ENCODE data around the gene RHEB.

RHEB gene

DNA sequence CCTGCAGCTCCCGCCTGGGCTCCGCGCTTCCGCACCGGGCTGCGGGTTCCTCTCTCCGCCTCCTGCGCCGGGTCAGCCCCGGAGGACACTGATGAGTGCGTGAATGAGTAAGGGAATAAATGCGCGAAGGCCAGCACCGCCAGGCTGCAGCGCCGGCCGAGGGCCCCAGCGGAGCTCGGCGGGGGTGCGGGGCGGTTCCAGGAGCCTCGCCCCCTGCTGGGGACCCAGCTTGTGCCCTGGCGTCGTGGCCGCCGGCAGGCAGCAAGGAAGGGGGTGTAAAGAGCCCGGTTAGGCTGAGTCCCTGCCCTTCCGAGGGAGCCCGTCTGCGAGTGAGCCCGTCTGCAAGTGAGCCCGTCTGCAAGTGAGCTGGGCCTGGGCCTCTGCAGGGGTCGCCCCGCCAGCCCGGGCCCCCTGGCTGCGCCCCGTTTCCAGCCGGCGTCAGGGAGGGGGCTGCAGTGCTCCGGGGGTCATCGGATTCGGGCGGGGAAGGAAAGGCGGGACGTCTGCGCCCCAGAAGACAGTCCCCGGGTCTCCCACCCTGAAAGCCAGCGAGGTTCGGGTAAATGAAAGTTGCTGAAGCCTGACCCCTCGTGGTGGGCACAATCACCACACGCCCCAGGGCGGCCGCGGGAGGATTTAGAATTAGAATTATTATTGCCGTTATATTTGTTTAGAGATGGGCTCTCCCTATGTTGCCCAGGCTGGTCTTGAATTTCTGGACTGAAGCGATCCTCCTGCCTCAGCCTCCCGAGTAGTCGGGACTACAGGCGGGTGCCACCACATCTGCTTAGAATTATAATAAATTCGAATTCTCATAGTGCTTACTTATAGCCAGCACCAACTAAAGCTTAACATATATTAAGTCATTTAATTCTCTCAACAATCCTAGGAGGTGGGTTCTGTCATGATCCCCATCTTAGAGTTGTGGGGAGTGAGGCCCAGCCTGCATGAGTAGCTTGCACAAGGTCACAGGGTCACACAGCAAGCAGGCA is 71.1 kb downstream of the RHEB start:
- DNase-seq (ENCODE audit: low read depth in 2 of 2), result peak; percentile 54 to 65

DNA sequence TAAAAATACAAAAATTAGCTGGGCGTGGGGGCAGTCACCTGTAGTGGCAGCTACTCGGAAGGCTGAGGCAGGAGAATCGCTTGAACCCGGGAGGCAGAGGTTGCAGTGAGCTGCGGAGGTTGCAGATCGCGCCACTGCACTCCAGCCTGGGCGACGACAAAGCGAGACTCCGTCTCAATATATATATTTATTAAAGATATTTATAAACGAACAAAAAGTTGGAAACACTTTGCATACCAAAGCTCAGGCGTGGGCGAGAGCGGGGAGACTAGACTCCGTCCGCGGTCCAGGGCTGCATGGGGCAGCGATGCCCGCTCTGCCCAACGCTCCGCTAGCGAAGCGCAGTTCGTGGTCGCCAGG is 71.8 kb downstream of the RHEB start:
- DNase-seq (ENCODE audit: low read depth in 2 of 2), result no peak

DNA sequence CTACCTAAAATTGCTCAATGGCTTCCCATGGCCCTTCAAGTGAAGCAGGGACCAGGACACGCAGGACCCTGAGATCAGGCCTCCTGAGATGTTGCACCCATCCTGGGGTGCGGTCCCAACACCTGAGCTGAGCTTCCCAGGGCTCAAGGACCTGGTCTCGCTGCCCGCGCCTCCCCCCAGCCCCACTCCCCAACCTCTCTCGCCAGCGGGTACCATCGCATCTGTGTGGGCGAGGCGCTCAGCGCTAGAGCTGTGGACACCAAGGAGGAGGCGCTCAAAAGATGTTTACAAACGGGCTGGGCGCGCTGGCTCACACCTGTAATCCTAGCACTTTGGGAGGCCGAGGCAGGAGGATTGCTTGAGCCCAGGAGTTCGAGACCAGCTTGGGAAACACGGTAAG is 72.4 kb downstream of the RHEB start:
- DNase-seq (ENCODE audit: low read depth in 2 of 2), result no peak

DNA sequence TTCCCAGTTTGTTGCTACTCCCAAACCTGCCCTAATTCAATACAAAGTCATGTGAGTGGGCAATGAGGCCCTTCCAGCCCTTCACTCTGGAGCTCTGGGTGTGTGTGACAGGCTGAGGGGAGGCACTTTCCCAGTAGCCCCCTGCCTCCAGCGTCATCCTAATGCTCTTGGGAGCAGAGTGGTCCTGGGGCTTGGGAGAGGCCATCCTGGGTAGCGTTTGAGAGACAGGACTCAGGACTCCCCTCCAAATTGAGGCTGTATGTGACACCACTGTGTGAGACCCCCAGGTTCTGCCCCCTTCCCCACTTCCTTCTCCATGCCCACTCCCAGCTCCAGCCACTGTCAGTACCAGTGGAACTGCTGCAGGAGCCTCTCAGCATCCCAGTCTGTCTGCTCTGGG is 73.3 kb downstream of the RHEB start:
- DNase-seq (ENCODE audit: low read depth in 2 of 2), result no peak

DNA sequence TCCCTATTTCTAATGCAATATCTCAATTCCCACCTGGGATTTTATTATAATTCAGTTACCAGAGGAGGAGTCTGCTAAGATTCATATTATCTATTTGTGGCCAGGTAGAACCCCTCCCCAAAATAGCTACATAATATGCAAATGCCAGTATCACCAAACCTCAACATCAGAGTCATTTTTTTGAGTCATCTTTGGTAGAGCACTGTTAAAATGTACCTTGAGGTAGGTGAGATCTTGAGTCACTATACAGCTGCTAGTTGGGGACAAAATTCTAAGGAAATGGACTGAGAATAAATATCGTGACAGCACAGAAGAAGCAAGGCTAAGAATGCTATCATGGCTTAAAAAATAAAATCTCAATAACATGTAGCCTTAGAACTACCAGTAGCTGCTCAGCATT is 75.1 kb downstream of the RHEB start:
- DNase-seq (ENCODE audit: low read depth in 2 of 2), result no peak

DNA sequence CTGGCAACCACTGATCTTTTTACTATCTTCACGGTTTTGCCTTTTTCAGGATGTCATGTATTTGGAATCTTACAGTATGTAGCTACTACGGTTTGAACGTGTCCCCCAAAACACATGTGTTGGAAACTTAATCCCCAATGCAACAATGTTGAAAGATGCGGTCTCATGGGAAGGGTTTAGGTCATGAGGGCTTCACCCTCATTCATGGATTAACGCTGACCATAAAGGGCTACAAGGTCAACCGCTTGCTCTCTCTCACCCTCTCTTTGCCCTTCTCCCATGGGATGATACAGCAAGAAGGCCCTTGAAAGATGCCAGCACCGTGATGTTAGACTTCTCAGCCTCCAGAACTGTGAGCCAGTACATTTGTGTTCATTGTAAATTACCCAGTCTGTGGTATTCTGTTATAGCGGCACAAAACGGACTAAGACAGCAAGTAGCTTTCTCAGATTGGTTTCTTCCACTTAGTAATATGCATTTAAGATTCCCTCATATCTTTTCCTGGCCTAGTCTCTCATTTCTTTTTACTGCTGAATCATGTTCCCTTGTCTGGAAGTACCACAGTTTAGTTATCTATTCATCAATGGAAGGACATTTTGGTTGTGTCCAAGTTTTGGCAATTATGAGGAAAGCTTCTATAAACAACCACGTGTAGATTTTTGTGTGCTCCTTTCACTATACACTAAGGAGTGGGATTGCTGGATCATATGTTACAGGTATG is 76.8 kb downstream of the RHEB start:
- DNase-seq (ENCODE audit: low read depth in 2 of 2), result no peak

DNA sequence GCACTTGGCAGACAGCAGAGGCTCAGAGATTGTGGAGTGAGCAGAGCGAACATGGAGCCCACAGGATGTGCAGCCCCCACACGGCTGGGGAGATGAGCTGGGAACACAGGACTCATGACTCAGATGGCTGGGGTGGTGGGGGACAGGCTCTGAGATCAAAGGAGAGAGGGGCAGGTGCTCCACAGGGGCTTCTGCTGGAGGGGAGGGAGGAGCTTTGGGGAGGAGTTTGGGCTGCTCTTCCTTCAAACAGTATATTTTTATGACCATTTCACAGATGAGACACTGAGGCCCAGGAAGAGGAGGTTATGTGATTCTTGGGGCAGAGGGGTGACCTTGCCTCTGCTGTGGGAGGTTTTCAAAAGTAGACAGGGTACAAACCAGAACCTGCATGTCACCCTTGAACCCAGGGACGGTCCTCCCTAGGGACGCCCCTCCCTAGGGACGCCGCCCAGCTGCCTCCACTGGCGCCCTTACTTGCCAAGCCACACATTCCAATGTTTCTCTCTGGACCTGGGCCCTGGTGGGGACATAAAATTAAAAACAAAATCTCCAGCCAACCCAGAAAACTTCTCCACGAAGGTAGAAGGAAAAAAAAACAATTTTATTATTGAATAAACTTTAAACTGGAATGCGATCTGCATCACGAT is 78.8 kb downstream of the RHEB start:
- DNase-seq (ENCODE audit: low read depth in 2 of 2), result no peak

DNA sequence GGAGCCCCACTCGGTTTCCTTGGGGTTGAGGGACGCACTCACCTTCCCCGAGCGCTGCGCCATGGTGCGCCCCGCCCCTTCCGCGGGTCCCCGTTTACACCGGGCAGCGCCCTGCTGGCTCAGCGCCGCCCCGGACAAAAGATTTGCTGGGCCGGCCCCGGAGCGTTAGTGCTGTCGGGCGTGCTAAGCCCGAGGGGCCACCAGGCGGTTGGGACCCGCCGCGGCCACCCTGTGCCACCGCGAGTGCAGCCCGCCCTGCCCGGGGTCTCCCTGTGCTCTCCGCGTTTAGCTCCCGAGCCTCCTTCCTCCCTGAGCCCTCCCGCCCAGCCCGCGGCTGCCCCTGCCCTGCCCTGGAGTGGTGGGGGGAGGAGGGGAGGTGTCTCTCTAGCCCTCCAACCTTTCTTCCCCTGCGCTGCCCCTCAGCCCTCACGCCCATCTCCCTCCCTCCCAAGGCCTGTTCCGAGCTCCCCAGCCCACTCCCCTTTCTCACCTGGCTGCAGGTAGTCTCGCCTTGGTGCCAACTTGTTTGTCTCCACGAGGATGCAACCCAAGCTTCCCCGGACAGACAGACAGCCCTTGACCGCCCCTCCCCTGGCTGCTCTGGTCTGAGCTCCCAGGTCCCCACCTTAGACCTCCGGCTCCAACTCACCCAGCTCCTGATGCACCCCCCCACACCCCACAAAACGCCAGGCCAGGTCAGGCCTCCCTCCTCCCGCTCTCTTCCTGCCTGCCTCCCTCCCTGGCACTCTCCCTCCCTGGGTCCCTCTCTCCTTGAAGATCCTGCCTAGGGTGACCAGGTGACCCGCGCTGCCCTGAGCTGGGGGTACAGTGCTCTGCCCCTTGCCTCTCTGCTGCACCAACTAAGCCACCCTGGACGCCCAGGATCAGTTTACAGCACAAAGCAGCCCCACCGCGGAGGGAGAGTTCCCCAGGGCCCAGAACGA is 79.6 kb downstream of the RHEB start, which contains the start of gene CRYGN:
TSS of gene CRYGN (minus strand) at position 287 of the 944 bp plus-strand sequence. CDS start at position 63, 224 bp downstream.
- DNase-seq (ENCODE audit: low read depth in 2 of 2), result no peak

DNA sequence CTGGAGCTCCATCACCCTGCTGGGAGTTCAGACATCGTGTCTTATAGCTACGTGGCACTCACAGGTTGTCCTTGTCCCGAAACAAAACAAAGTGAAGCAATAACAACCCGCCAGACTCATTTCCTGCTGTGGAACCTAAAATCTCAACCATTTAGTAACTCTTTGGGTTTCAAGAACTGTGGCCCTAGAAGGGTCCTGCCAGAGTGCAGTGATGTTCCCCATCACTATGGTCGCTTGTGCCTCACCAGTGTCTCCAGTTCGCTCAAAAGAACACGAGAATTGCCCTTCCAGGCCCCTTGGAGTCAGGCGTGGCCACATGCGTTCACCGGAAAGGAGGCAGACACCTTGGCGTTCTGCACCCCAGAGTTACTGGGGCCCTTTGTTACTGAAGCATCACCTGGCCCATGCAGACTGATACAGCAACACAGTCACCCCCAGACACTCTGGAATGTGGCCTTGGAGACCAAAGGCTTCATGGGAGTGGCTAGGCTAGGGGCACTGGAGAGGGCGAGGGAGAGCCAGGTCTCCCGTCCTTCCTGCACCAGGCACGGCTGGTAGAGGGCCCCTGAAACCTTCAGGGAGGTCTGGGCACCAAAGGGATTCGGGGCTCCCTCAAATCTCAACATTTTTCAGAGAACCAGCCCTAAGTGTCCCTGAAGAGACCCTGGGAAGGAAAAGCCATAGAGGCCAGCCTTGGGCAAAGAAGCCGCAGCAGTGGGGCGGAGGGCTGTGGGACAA is 80.7 kb downstream of the RHEB start:
- no peak for DNase-seq (ENCODE audit: low read depth in 2 of 2)

DNA sequence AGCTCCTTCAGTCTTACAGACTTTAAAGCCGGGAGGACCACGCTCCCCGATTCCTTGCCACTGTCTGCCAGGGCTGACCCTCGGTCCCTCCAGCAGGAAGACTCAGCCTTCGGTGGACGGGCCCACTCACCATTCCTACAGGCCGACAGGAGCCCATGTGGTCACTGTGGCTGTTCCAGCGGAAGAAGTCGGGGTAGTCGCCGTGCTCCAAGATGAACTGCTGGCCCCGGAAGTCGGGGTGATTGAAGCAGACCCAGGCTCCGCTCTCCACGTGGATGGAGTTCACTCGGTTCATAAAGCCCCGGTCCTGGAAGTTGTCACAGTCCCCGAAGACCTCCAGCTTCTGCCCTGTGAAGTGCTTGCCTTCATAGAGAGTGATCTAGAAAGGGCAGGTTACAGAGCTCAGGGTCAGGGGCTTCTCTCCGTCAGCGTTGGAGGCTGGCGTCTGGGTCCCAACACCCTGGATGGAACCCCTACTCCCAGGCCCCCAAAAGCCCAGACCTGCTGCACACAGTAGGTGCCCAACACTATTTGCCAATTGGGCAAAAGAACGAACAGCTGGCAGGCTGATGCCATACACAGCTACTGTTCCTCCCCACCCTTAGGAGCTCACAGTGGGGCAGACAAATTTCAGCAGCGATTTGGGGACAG is 81.7 kb downstream of the RHEB start:
- DNase-seq (ENCODE audit: low read depth in 2 of 2), result no peak

DNA sequence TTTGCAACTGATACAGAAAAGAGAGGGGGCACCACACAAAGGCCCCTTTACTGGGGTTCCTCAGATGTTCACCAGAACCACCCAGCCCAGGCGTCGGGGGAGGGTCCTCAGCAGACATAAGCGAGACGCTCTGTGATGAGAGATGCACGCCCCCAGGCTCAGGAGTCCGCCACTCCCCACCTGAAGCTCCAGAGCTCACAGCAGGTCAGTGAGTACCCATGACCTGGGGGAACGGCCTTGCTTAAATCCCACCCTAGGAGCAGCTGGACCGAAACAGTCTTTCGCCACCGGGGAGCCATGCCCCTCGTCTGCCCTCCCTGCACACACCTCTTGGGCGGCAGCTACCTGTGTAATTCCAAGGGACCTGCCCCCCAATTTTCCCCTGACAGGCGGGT is 82.5 kb downstream of the RHEB start:
- DNase-seq (ENCODE audit: low read depth in 2 of 2), result no peak

DNA sequence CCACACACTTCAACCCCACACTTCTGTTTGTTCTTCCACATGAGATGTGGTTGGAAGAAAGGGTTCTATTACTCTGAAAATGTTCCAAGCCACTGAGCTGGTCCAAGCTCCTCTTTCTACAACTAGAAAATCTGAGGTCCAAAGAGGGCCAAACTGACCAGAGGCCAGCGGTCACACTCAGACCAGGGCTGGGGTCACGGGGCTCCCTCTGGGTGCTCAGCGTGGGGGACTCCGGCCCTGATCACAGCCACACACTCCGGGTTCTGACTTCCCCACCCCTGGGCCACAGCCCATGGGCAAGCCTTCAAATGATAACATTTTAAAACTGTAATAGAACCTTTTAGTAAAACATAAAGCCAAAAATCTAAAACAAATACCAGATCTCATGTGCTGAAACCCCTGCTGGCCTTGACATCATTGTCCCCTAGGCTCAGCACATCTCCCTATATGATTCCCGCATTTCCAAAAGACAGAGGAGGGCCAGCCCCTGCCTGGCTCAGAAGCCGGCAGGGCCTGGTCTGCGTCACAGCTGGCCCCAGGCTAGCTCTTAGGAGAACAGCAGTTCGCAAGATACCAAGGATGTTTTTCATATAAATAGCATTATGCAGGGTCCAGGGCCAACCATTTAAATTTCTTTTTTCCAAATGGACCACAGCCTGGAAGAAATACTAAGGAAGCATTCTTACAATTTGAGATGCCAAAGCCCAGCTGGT is 83.1 kb downstream of the RHEB start:
- no peak for DNase-seq (ENCODE audit: low read depth in 2 of 2)

DNA sequence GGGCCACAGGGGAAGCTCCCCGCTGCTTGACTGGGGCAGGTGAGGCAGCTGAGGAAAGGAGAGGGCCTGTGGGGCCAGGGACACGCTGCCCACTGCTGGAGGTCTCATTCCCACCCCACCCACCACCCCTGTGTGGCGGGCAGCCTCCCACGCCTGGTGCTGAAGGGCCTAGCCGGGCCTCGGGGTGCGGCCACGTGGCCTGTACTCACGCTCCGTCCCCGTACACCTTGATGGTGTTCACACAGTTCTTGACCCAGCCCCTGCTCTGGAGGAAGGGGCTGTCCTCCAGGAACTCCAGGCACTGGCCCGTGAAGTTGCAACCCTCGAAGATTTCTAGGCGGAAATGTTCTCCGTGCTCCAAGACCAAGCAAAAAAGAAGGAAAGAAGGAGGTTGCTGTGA is 83.7 kb downstream of the RHEB start:
- no peak for DNase-seq (ENCODE audit: low read depth in 2 of 2)

DNA sequence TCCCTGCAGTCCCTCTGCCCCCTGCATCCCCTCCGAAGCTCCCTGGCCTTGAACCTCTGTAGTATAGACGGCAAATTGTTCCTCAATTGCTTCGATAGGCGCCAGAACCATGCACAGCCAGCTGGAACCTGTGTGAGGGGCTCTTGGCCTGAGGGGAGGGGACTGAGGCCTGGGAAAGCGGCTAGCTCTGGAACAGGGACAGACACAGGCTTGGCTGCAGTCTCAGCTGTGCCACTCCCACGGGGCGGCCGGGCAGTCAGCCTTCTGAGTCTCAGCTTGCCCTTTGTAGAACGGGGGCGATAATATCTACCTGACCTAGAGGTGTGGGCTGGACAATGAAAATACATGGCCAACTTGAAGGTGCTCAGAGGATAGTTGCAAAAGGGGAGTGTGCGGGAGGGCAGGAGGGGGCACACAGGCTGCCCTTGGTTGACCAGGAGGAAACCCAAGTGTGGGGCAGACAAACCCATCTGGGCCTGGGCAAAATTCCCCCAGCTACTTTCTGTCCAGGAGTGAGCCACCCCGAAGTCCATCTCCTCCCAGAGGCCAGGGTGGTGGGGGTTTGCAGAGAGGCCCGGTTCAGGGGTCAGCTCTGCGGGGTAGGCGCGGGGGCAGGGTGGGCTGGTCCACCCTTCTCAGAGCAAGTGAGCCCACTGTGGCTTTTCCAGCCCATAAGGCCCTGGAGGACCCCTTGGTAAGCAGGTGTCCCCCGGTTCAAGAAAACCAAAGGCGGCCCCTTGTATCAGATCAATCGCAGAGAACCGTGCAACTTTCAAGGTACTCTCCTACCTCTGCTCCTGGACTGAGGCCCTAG is 84.4 kb downstream of the RHEB start:
- no peak for DNase-seq (ENCODE audit: low read depth in 2 of 2)

DNA sequence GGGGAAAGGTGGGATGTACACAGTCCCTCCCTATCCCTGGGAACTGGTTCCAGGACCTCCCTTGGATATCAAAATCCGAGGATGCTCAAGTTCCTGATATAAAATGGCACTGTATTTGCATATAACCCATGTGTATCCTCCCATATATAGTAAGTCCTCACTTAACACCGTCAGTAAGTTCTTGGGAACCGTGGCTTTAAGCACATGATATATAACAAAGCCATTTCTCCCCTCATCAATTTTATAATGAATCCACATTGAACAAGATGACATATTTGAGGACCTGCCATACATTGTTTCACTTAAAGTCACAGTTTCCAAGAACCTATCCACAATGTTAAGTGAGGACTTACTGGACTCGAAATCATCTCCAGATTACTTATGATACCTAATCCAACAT is 85.1 kb downstream of the RHEB start:
- DNase-seq (ENCODE audit: low read depth in 2 of 2), result no peak

DNA sequence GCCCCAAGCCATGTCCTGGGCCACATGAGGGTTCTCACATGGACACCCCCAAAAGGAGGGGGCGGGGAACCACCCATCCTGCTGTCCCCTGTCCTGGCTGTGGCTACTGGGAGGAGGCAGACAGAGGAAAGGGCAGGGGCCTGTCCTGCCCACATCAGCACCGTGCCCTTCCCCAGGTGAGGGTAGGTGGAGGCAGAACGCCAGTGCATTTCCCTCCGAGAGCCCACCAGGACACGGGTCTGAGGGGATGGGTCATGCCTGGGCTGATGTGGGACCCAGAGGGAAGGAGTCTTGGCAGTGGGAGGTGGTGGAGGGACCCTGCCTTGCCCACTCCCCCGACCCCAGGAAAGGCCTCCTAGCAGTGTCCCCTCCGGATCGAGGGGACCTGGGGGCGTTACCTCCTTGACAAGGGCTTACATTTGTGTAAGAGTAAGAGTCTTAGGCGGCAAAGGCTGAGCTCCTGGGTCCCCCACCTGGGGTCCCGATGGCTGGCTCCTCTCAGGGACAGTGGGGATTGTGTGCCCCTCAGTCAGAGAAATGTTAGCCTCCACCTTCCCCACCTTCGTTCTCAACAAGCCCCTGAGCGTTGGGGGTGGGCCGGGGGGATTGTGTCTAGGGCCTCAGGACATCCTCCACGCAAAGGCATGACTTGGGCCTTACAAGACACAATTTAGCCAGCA is 85.8 kb downstream of the RHEB start:
- DNase-seq (ENCODE audit: low read depth in 2 of 2), result no peak

DNA sequence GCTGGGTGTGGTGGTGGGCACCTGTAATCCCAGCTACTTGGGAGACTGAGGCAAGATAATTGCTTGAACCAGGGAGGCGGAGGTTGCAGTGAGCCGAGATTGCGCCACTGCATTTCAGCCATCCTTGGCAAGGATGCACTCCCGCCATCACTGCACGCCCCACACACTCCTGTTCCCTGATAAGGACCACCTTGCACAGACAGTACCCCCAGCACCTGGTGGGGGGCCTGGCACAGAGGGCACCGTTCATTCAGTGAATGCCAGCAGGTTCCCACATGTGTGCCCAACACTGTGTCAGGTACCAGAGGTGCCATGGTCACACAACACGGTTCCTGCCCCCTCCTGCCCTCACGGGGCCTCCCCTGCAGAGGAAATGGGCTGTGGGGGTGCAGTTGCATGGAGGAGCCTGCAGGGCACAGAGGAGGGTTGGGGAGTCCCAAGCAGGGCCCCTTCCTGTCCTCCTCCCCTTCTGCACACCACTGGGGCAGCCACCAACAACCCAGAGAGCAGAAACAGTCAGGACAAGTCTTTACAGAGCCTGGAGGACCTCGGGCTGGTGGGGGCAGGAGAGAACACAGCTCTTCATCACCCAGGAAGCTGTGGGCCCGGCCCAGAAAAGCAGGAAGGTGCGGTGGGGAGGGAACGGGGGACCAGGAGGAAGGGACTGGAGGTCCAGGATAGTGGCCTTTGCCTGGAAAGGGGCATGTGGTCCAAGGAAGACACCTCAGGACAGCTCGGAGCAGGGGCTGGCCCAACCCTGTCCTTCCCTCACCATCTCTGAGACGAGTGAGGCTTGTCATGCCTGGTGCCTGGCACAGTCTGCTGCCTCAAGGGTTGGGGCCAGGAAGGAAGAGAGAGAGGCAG is 86.8 kb downstream of the RHEB start:
- DNase-seq (ENCODE audit: low read depth in 2 of 2), result peak; percentile 24 to 69
